GM12801 (cell line): ENCODE results near the gene C6orf89.

Experiments
- TF ChIP-seq, protein P1 (sequence below): IDR thresholded peaks from one replicate; pipeline ENCODE4 v1.5.1; 2011; ENCODE audit warnings: control low read depth; ENCODE audit not compliant: insufficient read length; ENCODE audit errors: extremely low read depth

C6orf89 gene

DNA sequence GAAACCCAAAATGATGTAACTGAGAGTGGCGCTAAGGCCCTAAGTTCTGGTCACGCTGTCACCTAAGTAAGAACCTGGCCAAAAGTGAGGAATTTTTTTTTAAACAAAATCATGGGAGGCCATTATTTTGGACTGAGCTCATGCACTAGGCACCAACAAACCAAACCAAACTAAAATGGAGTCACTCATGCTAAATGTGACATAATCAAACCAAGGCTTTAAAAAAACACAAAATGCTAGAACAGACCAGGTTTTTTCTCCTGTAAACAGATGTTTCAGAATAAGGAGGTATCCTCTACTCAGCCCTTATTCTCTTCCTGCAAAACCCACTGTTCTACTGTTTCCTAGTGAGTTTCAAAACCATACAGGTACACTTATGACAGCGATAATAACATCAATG, 1.1 kb upstream of the C6orf89 start:
- TF ChIP-seq, protein P1, sequence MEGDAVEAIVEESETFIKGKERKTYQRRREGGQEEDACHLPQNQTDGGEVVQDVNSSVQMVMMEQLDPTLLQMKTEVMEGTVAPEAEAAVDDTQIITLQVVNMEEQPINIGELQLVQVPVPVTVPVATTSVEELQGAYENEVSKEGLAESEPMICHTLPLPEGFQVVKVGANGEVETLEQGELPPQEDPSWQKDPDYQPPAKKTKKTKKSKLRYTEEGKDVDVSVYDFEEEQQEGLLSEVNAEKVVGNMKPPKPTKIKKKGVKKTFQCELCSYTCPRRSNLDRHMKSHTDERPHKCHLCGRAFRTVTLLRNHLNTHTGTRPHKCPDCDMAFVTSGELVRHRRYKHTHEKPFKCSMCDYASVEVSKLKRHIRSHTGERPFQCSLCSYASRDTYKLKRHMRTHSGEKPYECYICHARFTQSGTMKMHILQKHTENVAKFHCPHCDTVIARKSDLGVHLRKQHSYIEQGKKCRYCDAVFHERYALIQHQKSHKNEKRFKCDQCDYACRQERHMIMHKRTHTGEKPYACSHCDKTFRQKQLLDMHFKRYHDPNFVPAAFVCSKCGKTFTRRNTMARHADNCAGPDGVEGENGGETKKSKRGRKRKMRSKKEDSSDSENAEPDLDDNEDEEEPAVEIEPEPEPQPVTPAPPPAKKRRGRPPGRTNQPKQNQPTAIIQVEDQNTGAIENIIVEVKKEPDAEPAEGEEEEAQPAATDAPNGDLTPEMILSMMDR = no peak

DNA sequence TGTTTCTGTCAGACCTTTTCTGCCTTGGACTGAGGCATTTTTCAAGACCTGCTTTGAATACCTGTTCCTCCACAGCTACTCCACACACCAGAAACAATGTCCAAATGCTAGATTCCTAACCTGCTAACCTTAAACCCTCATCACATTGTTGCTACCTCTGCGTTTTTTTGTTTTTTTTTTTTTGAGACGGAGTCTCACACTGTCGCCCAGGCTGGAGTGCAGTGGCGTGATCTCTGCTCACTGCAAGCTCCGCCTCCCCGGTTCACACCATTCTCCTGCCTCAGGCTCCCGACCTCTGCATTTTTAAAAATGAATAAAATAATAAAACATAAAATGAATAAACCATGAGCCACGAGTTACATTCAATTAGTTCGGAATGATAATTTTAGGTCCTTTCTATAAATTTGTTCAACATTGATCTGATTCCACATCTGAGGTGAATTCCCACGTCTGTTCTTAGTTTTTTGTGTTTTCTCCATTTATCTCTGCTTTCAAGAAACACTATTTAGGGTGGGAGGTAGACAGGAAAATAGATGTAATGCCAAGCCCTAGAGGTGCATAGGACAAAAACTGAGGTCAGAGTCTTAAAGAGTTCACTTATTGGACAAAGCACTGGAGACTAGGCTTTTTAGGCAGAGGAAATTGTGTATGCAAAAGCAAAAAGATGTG, 1.3 kb downstream of the C6orf89 start:
- TF ChIP-seq, protein P1 = no peak

DNA sequence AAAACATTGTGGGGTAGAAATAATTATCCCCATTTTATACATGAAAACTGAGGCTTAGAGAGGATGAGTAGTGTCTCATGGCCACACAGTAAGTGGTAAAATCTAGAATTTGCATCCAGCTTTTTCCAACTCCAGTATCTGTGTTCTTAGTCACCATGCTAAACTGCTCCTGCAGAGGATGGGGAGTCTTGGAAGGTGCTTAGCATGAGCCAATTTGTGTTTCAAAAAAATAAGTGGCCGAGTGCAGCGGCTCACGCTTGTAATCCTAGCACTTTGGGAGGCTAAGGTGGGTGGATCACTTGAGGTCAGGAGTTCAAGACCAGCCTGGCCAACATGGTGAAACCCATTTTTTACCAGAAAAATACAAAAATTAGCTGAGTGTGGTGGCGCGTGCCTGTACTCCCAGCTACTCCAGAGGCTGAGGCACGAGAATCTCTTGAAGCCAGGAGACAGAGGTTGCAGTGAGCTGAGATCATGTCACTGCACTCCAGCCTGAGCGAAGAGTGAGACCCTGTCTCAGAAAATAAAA, 2.4 kb downstream of the C6orf89 start:
- TF ChIP-seq, protein P1 = no peak

DNA sequence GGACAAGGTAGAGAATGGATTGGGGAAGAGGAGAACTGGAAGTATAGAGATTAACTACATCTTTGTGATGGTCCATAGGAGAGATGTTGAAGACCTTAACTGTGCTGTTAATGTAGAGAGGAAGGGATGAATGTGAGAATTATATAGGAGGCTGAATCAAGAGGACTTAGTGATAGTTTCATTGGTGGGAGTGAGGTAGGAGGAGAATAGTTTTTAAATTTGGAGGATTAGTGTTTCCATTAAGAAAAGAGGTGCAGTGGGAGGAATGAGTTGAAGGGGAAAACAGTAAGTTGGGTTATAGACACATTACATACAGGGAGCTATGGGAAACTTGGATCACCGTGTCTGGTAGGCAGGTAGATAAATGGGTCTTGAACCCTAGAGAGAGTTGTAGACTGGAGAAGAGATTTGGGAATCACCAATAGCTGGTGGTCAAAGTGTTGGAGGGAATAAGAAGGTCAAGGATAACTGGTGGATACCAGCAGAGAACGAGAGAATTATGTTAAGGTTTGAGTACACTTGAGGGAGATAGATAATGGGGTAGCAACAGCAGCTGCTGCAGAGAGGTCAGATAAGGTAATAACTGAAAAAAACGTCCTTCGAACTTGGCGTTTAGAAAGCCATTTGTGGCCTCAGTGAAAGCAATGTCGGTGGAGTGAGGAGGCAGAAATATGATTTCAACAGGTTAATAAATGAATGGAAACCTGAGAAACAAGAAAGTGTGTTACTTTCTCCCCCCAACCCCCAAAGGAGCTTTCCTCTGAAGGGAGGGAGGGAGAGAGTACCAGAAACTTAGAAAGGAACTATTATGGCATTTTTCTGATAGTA, 3.1 kb downstream of the C6orf89 start:
- TF ChIP-seq, protein P1 = no peak

DNA sequence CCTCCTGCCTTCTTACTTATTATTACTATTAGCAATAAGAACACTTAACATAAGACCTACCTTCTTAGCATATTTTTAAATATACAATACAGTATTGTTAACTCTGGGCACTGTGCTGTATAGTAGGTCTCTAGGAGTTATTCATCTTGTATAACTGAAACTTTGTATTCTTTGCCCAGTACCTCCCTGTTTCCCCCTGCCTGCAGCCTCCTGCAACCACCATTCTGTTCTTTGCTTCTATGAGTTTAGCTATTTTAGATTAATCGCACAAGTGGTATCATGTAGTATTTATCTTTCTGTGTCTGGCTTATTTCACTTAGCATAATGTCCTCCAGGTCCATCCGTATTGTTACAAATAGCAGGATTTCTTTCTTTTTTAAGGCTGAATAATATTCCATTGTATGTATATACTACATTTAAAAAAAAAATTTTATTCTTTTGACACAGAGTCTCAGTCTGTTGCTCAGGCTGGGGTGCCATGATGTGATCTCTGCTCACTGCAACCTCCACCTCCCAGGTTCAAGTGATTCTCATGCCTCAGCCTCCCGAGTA, 4.4 kb downstream of the C6orf89 start:
- TF ChIP-seq, protein P1 = no peak

DNA sequence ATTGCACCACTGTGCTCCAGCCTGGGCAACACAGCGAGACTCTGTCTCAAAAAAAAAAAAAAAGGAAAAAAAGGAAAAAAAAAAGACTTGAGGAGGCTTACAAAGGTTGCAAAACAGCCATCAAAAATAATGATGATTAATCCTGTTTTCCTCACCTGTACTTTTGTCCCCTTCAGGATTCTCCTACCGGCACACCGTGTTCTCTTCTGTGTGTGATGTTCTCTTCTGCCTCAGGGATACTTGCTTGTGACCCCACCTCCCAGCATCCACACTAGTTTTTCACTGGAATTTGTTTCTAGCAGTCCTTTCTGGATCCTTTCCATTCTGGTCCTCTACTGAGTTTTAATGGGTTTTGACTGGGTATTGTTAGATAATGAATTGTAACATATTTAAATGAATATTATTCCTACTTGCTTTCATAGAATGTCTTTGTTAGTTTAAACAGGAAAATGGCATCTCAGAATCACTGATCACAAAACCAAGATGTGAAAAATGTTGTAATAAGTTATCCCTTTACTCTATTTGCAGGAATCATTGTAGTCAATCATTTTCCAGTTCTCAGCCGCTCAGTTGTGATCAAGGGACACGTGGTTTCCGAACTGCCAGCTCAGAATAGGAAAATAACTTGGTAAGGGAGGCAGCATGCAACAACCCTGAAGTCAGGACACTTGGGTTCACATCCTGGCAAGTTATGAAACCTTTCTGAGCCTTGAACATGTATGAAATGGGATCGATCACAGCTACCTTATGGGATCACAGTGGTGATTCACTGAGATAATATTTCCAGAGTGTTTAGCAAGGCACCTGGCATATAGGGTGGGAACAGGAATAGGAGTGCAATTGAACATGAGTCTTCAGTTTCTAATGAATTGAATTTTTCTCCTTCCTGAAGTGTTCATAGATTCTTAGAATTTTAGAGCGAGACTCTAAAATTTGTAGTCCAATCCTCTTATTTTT, 8.5 kb downstream of the C6orf89 start:
- TF ChIP-seq, protein P1 = no peak
